ENCODE results near the gene RER1.

Gene RER1

GRCh38 chr1:2363847-2364513 lies 27.7 kb upstream of the RER1 start:
- no peak for ATAC-seq
- Mint-ChIP-seq H3K27ac (no peak overlapping the region), H3K4me1 (no peaks in the 10 kb centered on the region)

GRCh38 chr1:2368053-2368744 lies 23.4 kb upstream of the RER1 start:
- Mint-ChIP-seq H3K4me3 (no peak overlapping the region), H3K9me3 (peaks cover 5% of the 10 kb centered on the region), H3K4me1 (no peaks in the 10 kb centered on the region), H3K27ac (no peak overlapping the region), H3K36me3 (no peaks in the 10 kb centered on the region)
- no peak for ATAC-seq
- no peak for DNase-seq (ENCODE audit: low spot score in 2 of 2)

More at GRCh38 chr1:2363847-2364513, 27.7 kb upstream of the RER1 start:
- peaks cover 5% of the 10 kb centered on the region for H3K9me3 Mint-ChIP-seq
- no peaks in the 10 kb centered on the region for H3K36me3 Mint-ChIP-seq
- DNase-seq (ENCODE audit: low spot score in 2 of 2), result no peak
- H3K4me3 Mint-ChIP-seq, result no peak overlapping the region

- Mint-ChIP-seq H3K9me3 (no peaks in the 10 kb centered on the region), H3K4me1 (no peaks in the 10 kb centered on the region), H3K36me3 (no peaks in the 10 kb centered on the region), H3K27ac (no peak overlapping the region), H3K4me3 (no peak overlapping the region)
- DNase-seq (ENCODE audit: low spot score in 2 of 2), result no peak
- no peak for ATAC-seq
These were observed 18.8 kb upstream of the RER1 start for GRCh38 chr1:2372551-2373490.

GRCh38 chr1:2373551-2374251 lies 17.9 kb upstream of the RER1 start:
- no peak overlapping the region for H3K27ac Mint-ChIP-seq
- H3K4me1 Mint-ChIP-seq, result no peaks in the 10 kb centered on the region
- H3K9me3 Mint-ChIP-seq, result no peaks in the 10 kb centered on the region
- ATAC-seq (no peak), DNase-seq (ENCODE audit: low spot score in 2 of 2) (no peak)
- peaks cover under 1% of the 10 kb centered on the region for H3K36me3 Mint-ChIP-seq
- H3K4me3 Mint-ChIP-seq, result no peak overlapping the region

GRCh38 chr1:2374252-2375155 lies 17.1 kb upstream of the RER1 start:
- no peaks in the 10 kb centered on the region for H3K9me3 Mint-ChIP-seq
- DNase-seq (ENCODE audit: low spot score in 2 of 2) (no peak), ATAC-seq (no peak)
- H3K4me3 Mint-ChIP-seq, result no peak overlapping the region
- H3K36me3 Mint-ChIP-seq, result peaks cover 8% of the 10 kb centered on the region
- no peaks in the 10 kb centered on the region for H3K4me1 Mint-ChIP-seq
- no peak overlapping the region for H3K27ac Mint-ChIP-seq

GRCh38 chr1:2375246-2375922 lies 16.3 kb upstream of the RER1 start:
- H3K9me3 Mint-ChIP-seq, result no peaks in the 10 kb centered on the region
- DNase-seq (ENCODE audit: low spot score in 2 of 2), result no peak
- ATAC-seq, result no peak
- H3K4me1 Mint-ChIP-seq, result no peaks in the 10 kb centered on the region
- no peak overlapping the region for H3K4me3 Mint-ChIP-seq
- peaks cover 8% of the 10 kb centered on the region for H3K36me3 Mint-ChIP-seq
- no peak overlapping the region for H3K27ac Mint-ChIP-seq

- Mint-ChIP-seq H3K4me1 (no peaks in the 10 kb centered on the region), H3K4me3 (no peak overlapping the region), H3K36me3 (peaks cover 8% of the 10 kb centered on the region), H3K9me3 (no peaks in the 10 kb centered on the region), H3K27ac (no peak overlapping the region)
- DNase-seq (ENCODE audit: low spot score in 2 of 2) (no peak), ATAC-seq (no peak)
These were observed 15.7 kb upstream of the RER1 start for GRCh38 chr1:2375923-2376260.

- no peak for ATAC-seq
- Mint-ChIP-seq H3K27ac (no peak overlapping the region), H3K9me3 (no peaks in the 10 kb centered on the region), H3K36me3 (peaks cover 8% of the 10 kb centered on the region), H3K4me1 (no peaks in the 10 kb centered on the region), H3K4me3 (no peak overlapping the region)
- no peak for DNase-seq (ENCODE audit: low spot score in 2 of 2)
These were observed 15.3 kb upstream of the RER1 start for GRCh38 chr1:2376261-2376741.

- H3K4me3 Mint-ChIP-seq, result no peak overlapping the region
- ATAC-seq, result no peak
- no peaks in the 10 kb centered on the region for H3K4me1 Mint-ChIP-seq
These were observed 14.5 kb upstream of the RER1 start for GRCh38 chr1:2376931-2377672.

GRCh38 chr1:2377751-2378440 lies 13.7 kb upstream of the RER1 start:
- no peaks in the 10 kb centered on the region for H3K9me3 Mint-ChIP-seq
- H3K4me1 Mint-ChIP-seq, result no peaks in the 10 kb centered on the region
- peaks cover 8% of the 10 kb centered on the region for H3K36me3 Mint-ChIP-seq
- H3K27ac Mint-ChIP-seq, result no peak overlapping the region
- no peak overlapping the region for H3K4me3 Mint-ChIP-seq
- ATAC-seq (no peak), DNase-seq (ENCODE audit: low spot score in 2 of 2) (no peak)

More at GRCh38 chr1:2376931-2377672, 14.5 kb upstream of the RER1 start:
- H3K27ac Mint-ChIP-seq, result no peak overlapping the region
- no peaks in the 10 kb centered on the region for H3K9me3 Mint-ChIP-seq
- DNase-seq (ENCODE audit: low spot score in 2 of 2), result no peak
- peaks cover 8% of the 10 kb centered on the region for H3K36me3 Mint-ChIP-seq

GRCh38 chr1:2378441-2378851 lies 13.2 kb upstream of the RER1 start:
- Mint-ChIP-seq H3K9me3 (no peaks in the 10 kb centered on the region), H3K27ac (no peak overlapping the region), H3K36me3 (peaks cover 8% of the 10 kb centered on the region), H3K4me3 (no peak overlapping the region), H3K4me1 (no peaks in the 10 kb centered on the region)
- ATAC-seq (no peak), DNase-seq (ENCODE audit: low spot score in 2 of 2) (no peak)

- H3K4me3 Mint-ChIP-seq, result no peak overlapping the region
- no peaks in the 10 kb centered on the region for H3K9me3 Mint-ChIP-seq
- DNase-seq (ENCODE audit: low spot score in 2 of 2) (no peak), ATAC-seq (no peak)
- no peaks in the 10 kb centered on the region for H3K4me1 Mint-ChIP-seq
- peak overlapping the region; percentile 50 for H3K27ac Mint-ChIP-seq
- H3K36me3 Mint-ChIP-seq, result peaks cover 8% of the 10 kb centered on the region
These were observed 12.5 kb upstream of the RER1 start for GRCh38 chr1:2378956-2379732.
